Choroid plexus epithelial cell (primary cell): ENCODE measurements around the gene ENG.

Source experiments
- DNase-seq: peaks from one replicate; pipeline ENCODE4 v3.0.0-alpha.2; 2010; ENCODE audit warnings: low read depth
- H3K4me3 ChIP-seq: 2 replicates; pipeline ENCODE4 v1.5.1; 2011; ENCODE audit warnings: low read depth, mild to moderate bottlenecking, control low read depth, low read length, moderate library complexity
- CTCF ChIP-seq: conservative IDR thresholded peaks from 2 replicates; pipeline ENCODE4 v1.5.1; 2011; ENCODE audit warnings: low read depth, mild to moderate bottlenecking, control low read depth, inconsistent platforms, low read length, moderate library complexity

ENG gene

GRCh38 chr9:127862075-127863011 is 7.9 kb upstream of the ENG start:
- no peak overlapping the region for H3K4me3 ChIP-seq
- DNase-seq: no peak
- TF ChIP-seq CTCF: no peak

- no peak for DNase-seq
- TF ChIP-seq CTCF: no peak
- H3K4me3 ChIP-seq: no peak overlapping the region
Measured at GRCh38 chr9:127860779-127861178, 6.3 kb upstream of the ENG start.

- no peak for TF ChIP-seq CTCF
- DNase-seq: no peak
Measured at GRCh38 chr9:127860260-127860659, 5.8 kb upstream of the ENG start.

GRCh38 chr9:127858041-127858512 is 3.6 kb upstream of the ENG start:
- H3K4me3 ChIP-seq: no peak overlapping the region
- no peak for DNase-seq
- no peak for TF ChIP-seq CTCF

More at GRCh38 chr9:127860260-127860659, 5.8 kb upstream of the ENG start:
- no peak overlapping the region for H3K4me3 ChIP-seq

GRCh38 chr9:127857278-127857677 is 2.8 kb upstream of the ENG start:
- no peak overlapping the region for H3K4me3 ChIP-seq
- no peak for DNase-seq
- TF ChIP-seq CTCF: no peak

- TF ChIP-seq CTCF: no peak
- DNase-seq: no peak
- no peak overlapping the region for H3K4me3 ChIP-seq
Measured at GRCh38 chr9:127856729-127857116, 2.3 kb upstream of the ENG start.
